Pancreas (tissue), 10 donors: ENCODE results near the gene PLEKHO1. TPM values are rescaled to one million over a fixed set of nuclear protein-coding genes. Genes with fewer than 3 reads are reported as not detected.
A peak's percentile ranks its signal among the peaks of the same experiment; 100 is the strongest.

Experiments used
- ATAC-seq, 4 donors: fragments of 200-7000 bp; cut with Tn5 transposase; one replicate each; pipeline versions ENCODE4 v1.8.0 to v1.9.1; 2020; ENCODE audit warnings: mild to moderate bottlenecking in 4 of 4, moderate library complexity in 4 of 4
- DNase-seq, 6 donors: peaks; one replicate each; pipeline ENCODE4 v3.0.0-alpha.2; 2020
- FAIRE-seq: peaks from 2 replicates; lab custom pipeline; 2012; peaks lifted over from hg19 to GRCh38; lab: Jason Lieb, UNC
- H3K27ac ChIP-seq, 4 donors: fragments of 200-600 bp; sonication (generic); 1 replicate in 3 of 4; 2 replicates in 1 of 4; pipeline versions ENCODE4 v1.5.0 to v1.8.0; 2020
- H3K27me3 ChIP-seq, 4 donors: fragments of 200-600 bp; one replicate each; pipeline ENCODE4 v1.8.0; 2021
- H3K36me3 ChIP-seq, 3 donors: fragments of 200-600 bp; sonication (generic) in 1 of 3; one replicate each; pipeline versions ENCODE4 v1.5.0 to v1.8.0; 2020 to 2021
- H3K4me1 ChIP-seq, 3 donors: fragments of 200-600 bp; one replicate each; pipeline ENCODE4 v1.8.0; 2021
- H3K4me3 ChIP-seq, 4 donors: fragments of 200-600 bp; sonication (generic) in 2 of 4; one replicate each; pipeline versions ENCODE4 v1.5.0 to v1.8.0; 2020 to 2021
- H3K9me3 ChIP-seq, 4 donors: fragments of 200-600 bp; one replicate each; pipeline ENCODE4 v1.8.0; 2021
- CTCF ChIP-seq, 4 donors: fragments of 200-600 bp; sonication (generic) in 3 of 4; IDR thresholded peaks; one replicate each; pipeline versions ENCODE4 v1.5.0 to v1.8.0; 2021; ENCODE audit warnings: antibody characterized with exemption in 4 of 4
- WGBS, 2 donors: extraction: QIAGEN DNeasy Blood & Tissue Kit; methylation state at CpG; one replicate each; pipeline ENCODE4 v1.1.7; 2013; 5-methylcytosine and 5-hydroxymethylcytosine counted together
- intact Hi-C, 3 donors: fragments of 100-400 bp; cut with DNase I; formaldehyde crosslinking; loops; one replicate each; pipeline versions ENCODE4 v1.11.1 to v1.14.2; 2022
- polyA plus RNA-seq, 2 donors: library from polyadenylated mRNA; stranded (reverse); fragments of 200-250 nt; gene quantifications; one replicate each; pipeline ENCODE4 v1.2.3, GENCODE V29; 2013
- total RNA-seq, 6 donors: library from RNA; stranded (reverse); fragmentation: NEBNext Ultra II Directional in 4 of 6; extraction: Animal tissue kit (Norgen Biotek cat#: 25700) in 4 of 6; gene quantifications; one replicate each; pipeline versions ENCODE4 v1.2.1 to v1.2.4, GENCODE V29; 2021 to 2023
- donor health status: healthy with polysubstance abuse.
- donor health status: DM: no; HTN: no; CAD: no; lungs with moderate emphysema.
- donor health status: DM: no; HTN: no; CAD: no.
- donor health status: control.
- donor health status: control.
- donor health status: Bipolar disorder and iron deficiency.
- donor health status: DM: yes; HTN: yes; CAD: no.
- donor health status: DM: no; HTN: no; CAD: no.
- donor health status: DM: no; HTN: no; CAD: no.
- donor health status: DM: yes; HTN: yes; CAD: no.

The PLEKHO1 gene
- total and polyA plus RNA-seq, 8 donors: 1.2 to 16.1 (median 7.3) TPM

DNA sequence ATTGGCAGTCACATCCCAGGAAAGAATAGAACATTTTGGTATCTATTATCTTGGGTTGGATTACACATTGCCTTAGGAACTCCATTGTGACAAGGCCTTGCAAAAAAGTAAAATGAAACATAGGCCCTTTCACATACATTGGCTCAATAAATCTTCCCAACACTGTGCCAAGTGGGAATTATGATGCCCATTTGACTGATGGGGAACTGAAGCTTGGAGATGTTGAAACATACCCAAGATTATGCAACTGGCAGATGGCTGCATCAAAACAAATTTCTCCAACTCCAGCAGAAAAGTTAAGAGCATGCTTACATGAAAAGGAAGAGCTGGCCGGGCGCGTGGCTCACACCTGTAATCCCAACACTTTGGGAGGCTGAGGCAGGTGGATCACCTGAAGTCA, 26.9 kb downstream of the PLEKHO1 start:
- peak in 1 of 4 donors; percentile 31 for ATAC-seq
- intact Hi-C loops: loop anchor here in 1 of 3 donors (10.0 kb wide), 1 partner anchor 212 kb away; no protein-coding TSS in a partner anchor
- TF ChIP-seq CTCF (IDR thresholded peaks at IDR 0.05): no peak
- no peaks in the 10 kb centered on the region for H3K36me3 ChIP-seq
- no peak for FAIRE-seq
- no peak overlapping the region for H3K27ac ChIP-seq
- H3K4me3 ChIP-seq: no peak overlapping the region
- no peaks in the 10 kb centered on the region for H3K4me1 ChIP-seq
- DNase-seq: no peak
- 83 to 97% methylated on average over 3 of the region's 3 CpGs for WGBS, 2 donors
- no peaks in the 10 kb centered on the region for H3K9me3 ChIP-seq
- H3K27me3 ChIP-seq: no peaks in the 10 kb centered on the region

GRCh38 chr1:150178548-150178947, 28.8 kb downstream of the PLEKHO1 start:
- intact Hi-C loops: loop anchor here in 1 of 3 donors (10.0 kb wide), 1 partner anchor 214 kb away; no protein-coding TSS in a partner anchor
- no peaks in the 10 kb centered on the region for H3K4me1 ChIP-seq
- H3K9me3 ChIP-seq: no peaks in the 10 kb centered on the region
- no peak overlapping the region for H3K4me3 ChIP-seq
- TF ChIP-seq CTCF (IDR thresholded peaks at IDR 0.05): no peak
- H3K36me3 ChIP-seq: no peaks in the 10 kb centered on the region
- H3K27me3 ChIP-seq: no peaks in the 10 kb centered on the region
- DNase-seq: no peak
- FAIRE-seq: no peak
- peak in 2 of 4 donors; percentile 25 to 44 for ATAC-seq
- no peak overlapping the region for H3K27ac ChIP-seq

DNA sequence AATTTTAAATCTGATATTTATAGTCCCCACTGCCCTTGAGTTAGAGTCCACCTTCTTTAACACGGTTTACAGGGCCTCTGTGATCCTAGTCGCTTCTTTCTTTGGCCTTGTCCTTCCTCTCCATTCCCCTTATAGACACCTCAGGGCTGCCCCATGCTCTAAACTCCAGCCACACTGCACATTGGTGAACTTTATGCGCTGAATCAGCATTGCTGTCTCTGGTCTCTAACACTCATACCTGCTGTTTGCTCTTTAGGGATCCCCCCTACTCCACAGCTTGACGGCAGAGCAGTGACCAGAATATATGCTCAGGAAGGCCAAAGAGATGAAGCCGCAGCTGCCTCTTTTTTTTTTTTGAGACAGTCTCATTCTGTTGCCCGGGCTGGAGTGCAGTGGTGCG, 30.2 kb downstream of the PLEKHO1 start:
- TF ChIP-seq CTCF (IDR thresholded peaks at IDR 0.05): no peak
- Histone ChIP-seq H3K4me1 (no peaks in the 10 kb centered on the region), H3K27ac (no peak overlapping the region), H3K27me3 (no peaks in the 10 kb centered on the region), H3K36me3 (no peaks in the 10 kb centered on the region), H3K4me3 (no peak overlapping the region), H3K9me3 (no peaks in the 10 kb centered on the region)
- ATAC-seq (no peak), DNase-seq (no peak), FAIRE-seq (no peak)
- 84 to 88% methylated on average over 7 of the region's 7 CpGs for WGBS, 2 donors
- intact Hi-C loops: loop anchor here in 1 of 3 donors (10.0 kb wide), 2 partner anchors 105 to 215 kb away; no protein-coding TSS in a partner anchor

- ATAC-seq (no peak), FAIRE-seq (no peak), DNase-seq (no peak)
- Histone ChIP-seq H3K4me3 (no peak overlapping the region), H3K4me1 (no peaks in the 10 kb centered on the region), H3K36me3 (no peaks in the 10 kb centered on the region), H3K9me3 (no peaks in the 10 kb centered on the region), H3K27me3 (no peaks in the 10 kb centered on the region), H3K27ac (no peak overlapping the region)
- WGBS, 2 donors: 61 to 85% methylated on average over 5 of the region's 5 CpGs
- intact Hi-C loops: loop anchor here in 1 of 3 donors (10.0 kb wide), 1 partner anchor 106 kb away; no protein-coding TSS in a partner anchor
- no peak for TF ChIP-seq CTCF (IDR thresholded peaks at IDR 0.05)
Measured at GRCh38 chr1:150180474-150180873, 30.8 kb downstream of the PLEKHO1 start.

- no peak for TF ChIP-seq CTCF (IDR thresholded peaks at IDR 0.05)
- H3K27ac ChIP-seq: no peak overlapping the region
- ATAC-seq: no peak
- H3K4me1 ChIP-seq: peaks cover 0 to 6% (median 0%) of the 10 kb centered on the region in 3 donors
- H3K4me3 ChIP-seq: no peak overlapping the region
- no peak for FAIRE-seq
- no peaks in the 10 kb centered on the region for H3K9me3 ChIP-seq
- intact Hi-C loops: loop anchor here in 1 of 3 donors (10.0 kb wide), 1 partner anchor 107 kb away; no protein-coding TSS in a partner anchor
- 81 to 83% methylated on average over 11 of the region's 11 CpGs for WGBS, 2 donors
- no peak for DNase-seq
- no peaks in the 10 kb centered on the region for H3K36me3 ChIP-seq
- H3K27me3 ChIP-seq: no peaks in the 10 kb centered on the region
Measured at GRCh38 chr1:150182247-150182646, 32.5 kb downstream of the PLEKHO1 start.
